ENCODE results near the gene PTGES3L. TPM values are rescaled to one million over a fixed set of nuclear protein-coding genes. Genes with fewer than 3 reads are reported as not detected.

The PTGES3L gene
- total and polyA plus RNA-seq, 2 of the 13 experiments (the other 11 are each of a cell fraction or from before 2014, with no cell fraction given): 1.2 to 2.9 TPM

DNA sequence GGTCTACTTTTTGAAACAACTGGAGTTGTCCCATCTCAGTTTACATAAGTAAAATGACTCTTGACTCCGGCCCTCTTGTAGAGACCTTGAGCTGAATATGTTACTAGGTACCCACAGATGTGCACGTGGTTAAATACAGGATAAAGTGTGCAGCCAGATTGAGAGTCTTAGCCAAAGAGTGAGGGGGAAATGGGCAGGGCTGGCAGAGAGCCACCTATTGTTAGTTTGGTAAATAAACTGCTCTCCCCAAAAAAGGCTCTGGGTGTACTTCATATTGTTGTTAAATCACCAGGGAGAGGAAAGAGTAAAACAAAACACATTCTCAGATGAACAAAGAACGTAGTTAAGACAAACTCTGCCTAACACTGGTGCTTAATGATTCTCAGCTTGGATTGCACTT, 59.0 kb downstream of the PTGES3L start (continued):
- TF ChIP-seq REPIN1 (CRISPR knock-in tag; IDR thresholded peaks at IDR 0.05; ENCODE audit: borderline replicate concordance, low read depth): no peak
- no peak for TF ChIP-seq PHB2 (IDR thresholded peaks at IDR 0.05; ENCODE audit: partially characterized antibody)
- no peak for TF ChIP-seq MTF2 (CRISPR knock-in tag; IDR thresholded peaks at IDR 0.05; ENCODE audit: borderline replicate concordance)
- TF ChIP-seq GFI1 (CRISPR knock-in tag; IDR thresholded peaks at IDR 0.05; ENCODE audit: borderline replicate concordance): peak; percentile 79; the same call in 1 of the 2 replicates
- no peak for TF ChIP-seq ZIK1 (CRISPR knock-in tag; IDR thresholded peaks at IDR 0.05; ENCODE audit: borderline replicate concordance, low read depth)
- no peak for TF ChIP-seq XRCC5 (optimal IDR thresholded peaks at IDR 0.05; ENCODE audit: low read length)
- no peak for TF ChIP-seq RFX1 (IDR thresholded peaks at IDR 0.05)
- TF ChIP-seq RAD51 (IDR thresholded peaks at IDR 0.05; ENCODE audit: borderline replicate concordance): no peak
- no peak for TF ChIP-seq ZBTB42 (CRISPR knock-in tag; IDR thresholded peaks at IDR 0.05)
- TF ChIP-seq, protein P1, sequence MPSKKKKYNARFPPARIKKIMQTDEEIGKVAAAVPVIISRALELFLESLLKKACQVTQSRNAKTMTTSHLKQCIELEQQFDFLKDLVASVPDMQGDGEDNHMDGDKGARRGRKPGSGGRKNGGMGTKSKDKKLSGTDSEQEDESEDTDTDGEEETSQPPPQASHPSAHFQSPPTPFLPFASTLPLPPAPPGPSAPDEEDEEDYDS (CRISPR knock-in tag; IDR thresholded peaks at IDR 0.05): peak; percentile 40; the same call in 1 of the 2 replicates
- TF ChIP-seq, protein P2, sequence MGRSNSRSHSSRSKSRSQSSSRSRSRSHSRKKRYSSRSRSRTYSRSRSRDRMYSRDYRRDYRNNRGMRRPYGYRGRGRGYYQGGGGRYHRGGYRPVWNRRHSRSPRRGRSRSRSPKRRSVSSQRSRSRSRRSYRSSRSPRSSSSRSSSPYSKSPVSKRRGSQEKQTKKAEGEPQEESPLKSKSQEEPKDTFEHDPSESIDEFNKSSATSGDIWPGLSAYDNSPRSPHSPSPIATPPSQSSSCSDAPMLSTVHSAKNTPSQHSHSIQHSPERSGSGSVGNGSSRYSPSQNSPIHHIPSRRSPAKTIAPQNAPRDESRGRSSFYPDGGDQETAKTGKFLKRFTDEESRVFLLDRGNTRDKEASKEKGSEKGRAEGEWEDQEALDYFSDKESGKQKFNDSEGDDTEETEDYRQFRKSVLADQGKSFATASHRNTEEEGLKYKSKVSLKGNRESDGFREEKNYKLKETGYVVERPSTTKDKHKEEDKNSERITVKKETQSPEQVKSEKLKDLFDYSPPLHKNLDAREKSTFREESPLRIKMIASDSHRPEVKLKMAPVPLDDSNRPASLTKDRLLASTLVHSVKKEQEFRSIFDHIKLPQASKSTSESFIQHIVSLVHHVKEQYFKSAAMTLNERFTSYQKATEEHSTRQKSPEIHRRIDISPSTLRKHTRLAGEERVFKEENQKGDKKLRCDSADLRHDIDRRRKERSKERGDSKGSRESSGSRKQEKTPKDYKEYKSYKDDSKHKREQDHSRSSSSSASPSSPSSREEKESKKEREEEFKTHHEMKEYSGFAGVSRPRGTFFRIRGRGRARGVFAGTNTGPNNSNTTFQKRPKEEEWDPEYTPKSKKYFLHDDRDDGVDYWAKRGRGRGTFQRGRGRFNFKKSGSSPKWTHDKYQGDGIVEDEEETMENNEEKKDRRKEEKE (IDR thresholded peaks at IDR 0.05): no peak
- no peak for TF ChIP-seq GZF1 (CRISPR knock-in tag; IDR thresholded peaks at IDR 0.05)
- no peak; the same call in 1 of the 2 replicates for TF ChIP-seq FOXK1 (CRISPR knock-in tag; IDR thresholded peaks at IDR 0.05; ENCODE audit: borderline replicate concordance, low read depth)
- TF ChIP-seq, protein P3, sequence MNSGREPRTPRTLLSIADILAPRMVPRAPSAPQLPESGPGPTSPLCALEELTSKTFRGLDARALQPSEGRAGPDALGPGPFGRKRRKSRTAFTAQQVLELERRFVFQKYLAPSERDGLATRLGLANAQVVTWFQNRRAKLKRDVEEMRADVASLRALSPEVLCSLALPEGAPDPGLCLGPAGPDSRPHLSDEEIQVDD (CRISPR knock-in tag; IDR thresholded peaks at IDR 0.05; ENCODE audit: borderline replicate concordance): no peak
- no peak for TF ChIP-seq ZNF224 (CRISPR knock-in tag; IDR thresholded peaks at IDR 0.05)
- TF ChIP-seq, protein P4, sequence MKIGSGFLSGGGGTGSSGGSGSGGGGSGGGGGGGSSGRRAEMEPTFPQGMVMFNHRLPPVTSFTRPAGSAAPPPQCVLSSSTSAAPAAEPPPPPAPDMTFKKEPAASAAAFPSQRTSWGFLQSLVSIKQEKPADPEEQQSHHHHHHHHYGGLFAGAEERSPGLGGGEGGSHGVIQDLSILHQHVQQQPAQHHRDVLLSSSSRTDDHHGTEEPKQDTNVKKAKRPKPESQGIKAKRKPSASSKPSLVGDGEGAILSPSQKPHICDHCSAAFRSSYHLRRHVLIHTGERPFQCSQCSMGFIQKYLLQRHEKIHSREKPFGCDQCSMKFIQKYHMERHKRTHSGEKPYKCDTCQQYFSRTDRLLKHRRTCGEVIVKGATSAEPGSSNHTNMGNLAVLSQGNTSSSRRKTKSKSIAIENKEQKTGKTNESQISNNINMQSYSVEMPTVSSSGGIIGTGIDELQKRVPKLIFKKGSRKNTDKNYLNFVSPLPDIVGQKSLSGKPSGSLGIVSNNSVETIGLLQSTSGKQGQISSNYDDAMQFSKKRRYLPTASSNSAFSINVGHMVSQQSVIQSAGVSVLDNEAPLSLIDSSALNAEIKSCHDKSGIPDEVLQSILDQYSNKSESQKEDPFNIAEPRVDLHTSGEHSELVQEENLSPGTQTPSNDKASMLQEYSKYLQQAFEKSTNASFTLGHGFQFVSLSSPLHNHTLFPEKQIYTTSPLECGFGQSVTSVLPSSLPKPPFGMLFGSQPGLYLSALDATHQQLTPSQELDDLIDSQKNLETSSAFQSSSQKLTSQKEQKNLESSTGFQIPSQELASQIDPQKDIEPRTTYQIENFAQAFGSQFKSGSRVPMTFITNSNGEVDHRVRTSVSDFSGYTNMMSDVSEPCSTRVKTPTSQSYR (CRISPR knock-in tag; IDR thresholded peaks at IDR 0.05; ENCODE audit: borderline replicate concordance): no peak
- TF ChIP-seq PITX1 (CRISPR knock-in tag; IDR thresholded peaks at IDR 0.05): peak; percentile 56
- TF ChIP-seq POGZ (CRISPR knock-in tag; IDR thresholded peaks at IDR 0.05): no peak
- no peak for TF ChIP-seq YEATS2 (CRISPR knock-in tag; IDR thresholded peaks at IDR 0.05; ENCODE audit: borderline replicate concordance)
- TF ChIP-seq NFYB (CRISPR knock-in tag; IDR thresholded peaks at IDR 0.05): no peak
- TF ChIP-seq ZNF496 (CRISPR knock-in tag; IDR thresholded peaks at IDR 0.05; ENCODE audit: insufficient replicate concordance): no peak
- TF ChIP-seq ZNF335 (CRISPR knock-in tag; IDR thresholded peaks at IDR 0.05): no peak
- no peak for TF ChIP-seq TSC22D2 (CRISPR knock-in tag; IDR thresholded peaks at IDR 0.05; ENCODE audit: borderline replicate concordance)

Measured in HepG2 (cell line).